Activated naive CD8-positive, alpha-beta T cell treated with anti-CD3 and anti-CD28 coated beads for 36 hours (primary cell): ENCODE data around the gene MRPS10. TPM values are rescaled to one million over a fixed set of nuclear protein-coding genes. Genes with fewer than 3 reads are reported as not detected.
"Not testable (repeated sequence)": the region's sequence is repeated elsewhere in the genome, so short reads cannot be mapped to it uniquely, and the experiment has no call there.

Experiments used
- DNase-seq: peaks from one replicate; pipeline ENCODE4 v3.0.0; 2021
- H3K27ac Mint-ChIP-seq: one replicate; pipeline ENCODE4 v1.8.0; 2022; ENCODE audit warnings: mild to moderate bottlenecking, moderate library complexity, mixed read lengths
- H3K27me3 Mint-ChIP-seq: one replicate; pipeline ENCODE4 v1.8.0; 2022; ENCODE audit warnings: mild to moderate bottlenecking, mixed read lengths
- H3K36me3 Mint-ChIP-seq: one replicate; pipeline ENCODE4 v1.8.0; 2021; ENCODE audit warnings: mild to moderate bottlenecking, mixed read lengths
- H3K4me1 Mint-ChIP-seq: one replicate; pipeline ENCODE4 v1.8.0; 2021; ENCODE audit warnings: mixed read lengths
- H3K4me3 Mint-ChIP-seq: one replicate; pipeline ENCODE4 v1.8.0; 2022; ENCODE audit warnings: mild to moderate bottlenecking, moderate library complexity, mixed read lengths
- H3K9me3 Mint-ChIP-seq: one replicate; pipeline ENCODE4 v1.8.0; 2022; ENCODE audit warnings: mixed read lengths
- total RNA-seq, 2 experiments: library from RNA; stranded (reverse); gene quantifications; one replicate each; pipeline ENCODE4 v1.2.3, GENCODE V29; 2021

Gene MRPS10
- total RNA-seq, 2 experiments from 2014 or later, result 50.7 to 51.2 TPM

GRCh38 chr6:42204768-42205282 is 12.8 kb downstream of the MRPS10 start:
- no peaks in the 10 kb centered on the region for H3K27me3 Mint-ChIP-seq
- no peak overlapping the region for H3K27ac Mint-ChIP-seq
- peaks cover 22% of the 10 kb centered on the region for H3K36me3 Mint-ChIP-seq
- no peak for DNase-seq
- peaks cover 8% of the 10 kb centered on the region for H3K4me1 Mint-ChIP-seq
- H3K9me3 Mint-ChIP-seq, result peaks cover 2% of the 10 kb centered on the region
- no peak overlapping the region for H3K4me3 Mint-ChIP-seq

- Mint-ChIP-seq H3K36me3 (peaks cover 26% of the 10 kb centered on the region), H3K9me3 (peaks cover 2% of the 10 kb centered on the region), H3K27ac (no peak overlapping the region), H3K27me3 (no peaks in the 10 kb centered on the region), H3K4me3 (no peak overlapping the region), H3K4me1 (peaks cover 7% of the 10 kb centered on the region)
- DNase-seq, result no peak
These were observed 14.5 kb downstream of the MRPS10 start for GRCh38 chr6:42203183-42203582.

GRCh38 chr6:42202131-42202915 is 15.3 kb downstream of the MRPS10 start:
- H3K27me3 Mint-ChIP-seq, H3K27ac Mint-ChIP-seq, H3K4me1 Mint-ChIP-seq, H3K9me3 Mint-ChIP-seq, H3K4me3 Mint-ChIP-seq, DNase-seq: not testable (repeated sequence)
- peaks cover 24% of the 10 kb centered on the region for H3K36me3 Mint-ChIP-seq

GRCh38 chr6:42201382-42201781 is 16.3 kb downstream of the MRPS10 start:
- no peak for DNase-seq
- Mint-ChIP-seq H3K27ac (no peak overlapping the region), H3K4me1 (peaks cover 2% of the 10 kb centered on the region), H3K36me3 (peaks cover 21% of the 10 kb centered on the region), H3K27me3 (no peaks in the 10 kb centered on the region), H3K4me3 (no peak overlapping the region), H3K9me3 (peaks cover 2% of the 10 kb centered on the region)

GRCh38 chr6:42200035-42200434 is 17.6 kb downstream of the MRPS10 start:
- Mint-ChIP-seq H3K36me3 (peaks cover 16% of the 10 kb centered on the region), H3K4me3 (no peak overlapping the region), H3K4me1 (peaks cover 2% of the 10 kb centered on the region), H3K27me3 (no peaks in the 10 kb centered on the region), H3K9me3 (peaks cover 2% of the 10 kb centered on the region), H3K27ac (no peak overlapping the region)
- no peak for DNase-seq

GRCh38 chr6:42199106-42199981 is 18.3 kb downstream of the MRPS10 start:
- no peaks in the 10 kb centered on the region for H3K27me3 Mint-ChIP-seq
- DNase-seq, result no peak
- no peak overlapping the region for H3K27ac Mint-ChIP-seq
- no peak overlapping the region for H3K4me3 Mint-ChIP-seq
- H3K36me3 Mint-ChIP-seq, result peaks cover 16% of the 10 kb centered on the region
- peaks cover 2% of the 10 kb centered on the region for H3K4me1 Mint-ChIP-seq
- H3K9me3 Mint-ChIP-seq, result peaks cover 2% of the 10 kb centered on the region

GRCh38 chr6:42197555-42198362 is 19.9 kb downstream of the MRPS10 start:
- no peak overlapping the region for H3K27ac Mint-ChIP-seq
- peaks cover 2% of the 10 kb centered on the region for H3K4me1 Mint-ChIP-seq
- DNase-seq, result no peak
- H3K4me3 Mint-ChIP-seq, result no peak overlapping the region
- no peaks in the 10 kb centered on the region for H3K27me3 Mint-ChIP-seq
- peaks cover 16% of the 10 kb centered on the region for H3K36me3 Mint-ChIP-seq
- peaks cover 2% of the 10 kb centered on the region for H3K9me3 Mint-ChIP-seq

- Mint-ChIP-seq H3K27ac (no peak overlapping the region), H3K27me3 (no peaks in the 10 kb centered on the region), H3K9me3 (peaks cover 2% of the 10 kb centered on the region), H3K4me1 (peaks cover 2% of the 10 kb centered on the region), H3K4me3 (no peak overlapping the region), H3K36me3 (peaks cover 11% of the 10 kb centered on the region)
- DNase-seq, result no peak
These were observed 22.2 kb downstream of the MRPS10 start for GRCh38 chr6:42195415-42195814.

GRCh38 chr6:42194056-42194455 is 23.6 kb downstream of the MRPS10 start:
- no peaks in the 10 kb centered on the region for H3K36me3 Mint-ChIP-seq
- H3K27me3 Mint-ChIP-seq, result no peaks in the 10 kb centered on the region
- DNase-seq, result no peak
- no peaks in the 10 kb centered on the region for H3K4me1 Mint-ChIP-seq
- H3K4me3 Mint-ChIP-seq, result no peak overlapping the region
- H3K9me3 Mint-ChIP-seq, result no peaks in the 10 kb centered on the region
- H3K27ac Mint-ChIP-seq, result no peak overlapping the region

GRCh38 chr6:42193491-42193894 is 24.2 kb downstream of the MRPS10 start:
- Mint-ChIP-seq H3K27ac (no peak overlapping the region), H3K36me3 (peaks cover 1% of the 10 kb centered on the region)

GRCh38 chr6:42192385-42192784 is 25.3 kb downstream of the MRPS10 start:
- H3K27me3 Mint-ChIP-seq, H3K36me3 Mint-ChIP-seq, H3K9me3 Mint-ChIP-seq, H3K4me3 Mint-ChIP-seq, H3K27ac Mint-ChIP-seq, H3K4me1 Mint-ChIP-seq, DNase-seq: not testable (repeated sequence)

More at GRCh38 chr6:42193491-42193894, 24.2 kb downstream of the MRPS10 start:
- H3K4me1 Mint-ChIP-seq, result no peaks in the 10 kb centered on the region
- H3K9me3 Mint-ChIP-seq, result no peaks in the 10 kb centered on the region
- no peak for DNase-seq
- no peak overlapping the region for H3K4me3 Mint-ChIP-seq
- no peaks in the 10 kb centered on the region for H3K27me3 Mint-ChIP-seq

- no peak overlapping the region for H3K27ac Mint-ChIP-seq
- no peak overlapping the region for H3K4me3 Mint-ChIP-seq
- peaks cover 1% of the 10 kb centered on the region for H3K36me3 Mint-ChIP-seq
- no peaks in the 10 kb centered on the region for H3K4me1 Mint-ChIP-seq
- H3K27me3 Mint-ChIP-seq, result no peaks in the 10 kb centered on the region
- DNase-seq, result no peak
- H3K9me3 Mint-ChIP-seq, result no peaks in the 10 kb centered on the region
These were observed 27.0 kb downstream of the MRPS10 start for GRCh38 chr6:42190554-42191183.

GRCh38 chr6:42188406-42188805 is 29.3 kb downstream of the MRPS10 start:
- no peaks in the 10 kb centered on the region for H3K27me3 Mint-ChIP-seq
- no peak overlapping the region for H3K27ac Mint-ChIP-seq
- no peak for DNase-seq

GRCh38 chr6:42185597-42185996 is 32.1 kb downstream of the MRPS10 start:
- no peak for DNase-seq
- no peak overlapping the region for H3K4me3 Mint-ChIP-seq
- H3K27me3 Mint-ChIP-seq, result no peaks in the 10 kb centered on the region
- peaks cover 1% of the 10 kb centered on the region for H3K36me3 Mint-ChIP-seq
- no peak overlapping the region for H3K27ac Mint-ChIP-seq
- H3K9me3 Mint-ChIP-seq, result no peaks in the 10 kb centered on the region
- no peaks in the 10 kb centered on the region for H3K4me1 Mint-ChIP-seq

More at GRCh38 chr6:42188406-42188805, 29.3 kb downstream of the MRPS10 start:
- Mint-ChIP-seq H3K4me3 (no peak overlapping the region), H3K9me3 (no peaks in the 10 kb centered on the region), H3K4me1 (no peaks in the 10 kb centered on the region), H3K36me3 (peaks cover 1% of the 10 kb centered on the region)
